Activated CD4-positive, CD25-positive, alpha-beta regulatory T cell (primary cell): ENCODE data around the gene EFNA4.

ENCODE experiments used
- DNase-seq, 4 experiments: peaks; one replicate each; lab custom pipeline; 2025; lab: John Stamatoyannopoulos, UW

Gene EFNA4

DNA sequence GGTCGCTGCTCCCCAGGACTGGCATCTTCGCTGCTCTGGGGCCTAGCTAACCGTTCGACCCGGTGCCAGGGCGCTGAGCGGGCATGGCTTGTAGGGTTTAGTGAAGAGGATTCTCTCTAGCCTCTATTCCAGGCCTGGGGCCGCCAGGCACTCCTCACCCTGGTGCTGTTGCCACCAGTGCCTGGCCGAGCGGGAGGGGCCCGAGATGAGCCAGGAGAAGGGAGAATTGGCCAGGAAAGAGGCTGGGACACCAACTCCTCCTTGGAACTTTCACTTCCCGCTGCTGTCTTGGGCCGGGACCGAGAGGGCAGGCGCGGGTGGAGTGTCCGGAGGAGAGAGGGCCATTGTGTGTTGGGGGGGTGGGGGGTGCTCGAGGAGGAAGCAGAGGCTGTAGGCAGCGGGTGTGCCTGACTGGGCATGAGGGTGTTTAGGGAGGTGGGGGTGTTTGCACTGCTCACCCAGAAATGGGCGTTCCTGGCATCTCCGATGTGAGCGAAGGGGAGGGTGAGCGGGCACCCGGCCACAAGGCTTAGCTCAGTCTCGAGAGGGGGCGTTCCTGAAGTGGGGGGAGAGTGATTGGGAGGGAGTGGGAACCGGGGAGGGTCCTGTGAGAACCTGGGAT is 11.7 kb upstream of the EFNA4 start:
- peak in 2 of 4 experiments; percentile 12 to 18 for DNase-seq

GRCh38 chr1:155052439-155053395 is 10.8 kb upstream of the EFNA4 start:
- DNase-seq = no peak

- DNase-seq = no peak
Measured at GRCh38 chr1:155053531-155054105, 9.9 kb upstream of the EFNA4 start.

- no peak for DNase-seq
Measured at GRCh38 chr1:155057104-155057503, 6.4 kb upstream of the EFNA4 start.

DNA sequence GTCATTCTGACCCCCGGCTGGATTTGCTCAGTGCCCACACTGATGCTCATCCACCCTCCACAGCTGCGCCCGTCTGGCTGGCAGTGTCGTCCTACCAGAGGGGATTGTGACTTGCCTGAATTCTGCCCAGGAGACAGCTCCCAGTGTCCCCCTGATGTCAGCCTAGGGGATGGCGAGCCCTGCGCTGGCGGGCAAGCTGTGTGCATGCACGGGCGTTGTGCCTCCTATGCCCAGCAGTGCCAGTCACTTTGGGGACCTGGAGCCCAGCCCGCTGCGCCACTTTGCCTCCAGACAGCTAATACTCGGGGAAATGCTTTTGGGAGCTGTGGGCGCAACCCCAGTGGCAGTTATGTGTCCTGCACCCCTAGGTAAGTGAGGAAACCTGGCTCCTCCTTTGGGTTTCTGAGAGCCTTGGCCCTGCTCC is 5.7 kb upstream of the EFNA4 start:
- DNase-seq = no peak

GRCh38 chr1:155060736-155061135 is 2.8 kb upstream of the EFNA4 start:
- DNase-seq = no peak

DNA sequence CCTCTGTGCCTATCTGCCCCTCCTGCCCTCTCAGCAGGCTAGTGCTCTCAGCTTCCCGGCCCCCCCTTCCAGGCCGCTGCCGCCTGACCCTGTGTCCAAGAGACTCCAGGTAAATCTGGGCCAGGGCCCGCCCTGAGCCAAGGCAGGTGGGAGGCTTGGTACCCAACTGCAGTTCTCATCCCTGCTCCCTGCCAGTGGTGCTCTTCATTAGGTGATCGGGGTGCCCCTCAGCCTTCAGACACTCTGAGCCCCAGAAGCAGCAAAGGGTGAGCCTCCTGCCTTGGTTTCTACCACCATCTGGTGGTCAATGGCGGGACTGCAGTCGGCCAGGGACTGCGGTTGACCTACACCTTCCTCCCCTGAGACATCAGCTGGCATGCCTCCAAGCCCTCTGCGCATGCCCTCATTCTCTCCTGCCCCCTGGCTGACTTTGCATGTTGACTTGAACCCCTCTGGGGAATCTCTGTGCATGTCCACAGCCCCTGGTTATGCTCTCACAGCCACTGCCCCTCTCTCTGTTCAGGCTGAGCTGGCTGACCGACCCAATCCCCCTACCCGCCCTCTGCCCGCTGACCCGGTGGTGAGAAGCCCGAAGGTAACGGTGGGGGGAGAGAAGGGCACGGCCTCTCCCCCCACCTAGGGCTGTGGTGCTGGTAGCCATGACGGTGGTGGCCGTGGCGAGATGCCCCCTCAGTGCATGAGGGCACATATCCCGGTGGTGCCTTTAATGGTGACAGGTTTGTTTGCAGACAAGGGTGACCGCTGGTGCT is 2.0 kb upstream of the EFNA4 start:
- DNase-seq = peak; percentile 80 to 98 (median 92)

DNA sequence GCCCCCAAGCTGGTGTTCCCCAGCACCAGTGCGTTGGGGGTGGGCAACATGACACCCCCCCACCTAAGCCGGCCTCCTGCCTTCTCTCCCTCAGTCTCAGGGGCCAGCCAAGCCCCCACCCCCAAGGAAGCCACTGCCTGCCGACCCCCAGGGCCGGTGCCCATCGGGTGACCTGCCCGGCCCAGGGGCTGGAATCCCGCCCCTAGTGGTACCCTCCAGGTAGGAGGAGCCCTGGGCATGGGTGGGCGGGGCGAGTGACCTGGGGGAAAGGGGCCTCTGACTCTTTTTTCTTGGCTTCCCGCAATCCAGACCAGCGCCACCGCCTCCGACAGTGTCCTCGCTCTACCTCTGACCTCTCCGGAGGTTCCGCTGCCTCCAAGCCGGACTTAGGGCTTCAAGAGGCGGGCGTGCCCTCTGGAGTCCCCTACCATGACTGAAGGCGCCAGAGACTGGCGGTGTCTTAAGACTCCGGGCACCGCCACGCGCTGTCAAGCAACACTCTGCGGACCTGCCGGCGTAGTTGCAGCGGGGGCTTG is 1.3 kb upstream of the EFNA4 start:
- DNase-seq = no peak

GRCh38 chr1:155062702-155063411 is 683 bp upstream of the EFNA4 start:
- DNase-seq = peak; percentile 39 to 50 (median 44)

DNA sequence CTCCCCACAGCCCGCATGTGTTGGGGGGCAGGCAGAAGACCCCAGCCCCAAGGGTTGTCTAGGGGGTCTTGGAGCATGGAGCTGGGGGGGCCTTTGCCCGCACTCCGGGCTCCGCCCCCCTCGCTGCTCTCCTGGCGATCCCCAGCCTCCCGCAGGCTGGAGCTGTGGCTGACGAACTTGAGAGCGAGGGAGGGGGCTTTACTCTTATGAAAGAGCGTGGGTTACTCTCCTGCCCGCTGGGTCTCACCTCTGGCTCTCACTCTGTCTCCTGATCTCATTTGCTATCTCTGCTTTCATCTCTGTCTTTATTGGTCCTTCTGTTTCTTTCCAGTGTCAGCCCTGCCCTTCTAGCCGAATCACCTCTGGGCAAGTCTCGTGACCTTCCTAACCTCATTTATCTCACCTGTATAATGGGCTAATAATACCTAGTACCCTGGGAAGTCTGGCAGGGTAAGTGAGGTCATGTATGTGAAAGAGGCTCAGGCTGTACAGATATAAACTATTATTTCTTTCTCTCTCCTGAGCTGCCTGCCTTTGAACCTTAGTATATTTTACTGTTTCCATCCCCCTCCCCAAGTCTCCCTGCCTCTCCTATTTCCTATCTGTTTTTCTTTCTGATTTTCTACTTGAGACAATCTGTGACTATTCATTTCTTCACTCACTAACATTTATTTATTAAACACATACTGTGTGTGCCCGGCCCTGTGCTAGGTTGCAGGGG is 731 bp downstream of the EFNA4 start:
- no peak for DNase-seq

- no peak for DNase-seq
Measured at GRCh38 chr1:155064832-155065429, 1.4 kb downstream of the EFNA4 start.

DNA sequence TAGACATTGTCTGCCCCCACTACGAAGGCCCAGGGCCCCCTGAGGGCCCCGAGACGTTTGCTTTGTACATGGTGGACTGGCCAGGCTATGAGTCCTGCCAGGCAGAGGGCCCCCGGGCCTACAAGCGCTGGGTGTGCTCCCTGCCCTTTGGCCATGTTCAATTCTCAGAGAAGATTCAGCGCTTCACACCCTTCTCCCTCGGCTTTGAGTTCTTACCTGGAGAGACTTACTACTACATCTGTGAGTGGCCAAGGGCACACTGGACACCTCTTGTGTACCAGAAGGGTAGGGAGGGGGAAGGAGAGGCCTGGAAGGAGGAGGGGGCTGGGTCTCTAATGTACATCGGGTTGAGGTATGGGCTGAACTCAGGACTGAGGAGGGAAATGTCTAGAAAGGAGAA is 3.2 kb downstream of the EFNA4 start:
- DNase-seq = no peak

- DNase-seq = no peak
Measured at GRCh38 chr1:155068599-155068998, 5.1 kb downstream of the EFNA4 start.

GRCh38 chr1:155069551-155070157 is 6.1 kb downstream of the EFNA4 start:
- DNase-seq = no peak

DNA sequence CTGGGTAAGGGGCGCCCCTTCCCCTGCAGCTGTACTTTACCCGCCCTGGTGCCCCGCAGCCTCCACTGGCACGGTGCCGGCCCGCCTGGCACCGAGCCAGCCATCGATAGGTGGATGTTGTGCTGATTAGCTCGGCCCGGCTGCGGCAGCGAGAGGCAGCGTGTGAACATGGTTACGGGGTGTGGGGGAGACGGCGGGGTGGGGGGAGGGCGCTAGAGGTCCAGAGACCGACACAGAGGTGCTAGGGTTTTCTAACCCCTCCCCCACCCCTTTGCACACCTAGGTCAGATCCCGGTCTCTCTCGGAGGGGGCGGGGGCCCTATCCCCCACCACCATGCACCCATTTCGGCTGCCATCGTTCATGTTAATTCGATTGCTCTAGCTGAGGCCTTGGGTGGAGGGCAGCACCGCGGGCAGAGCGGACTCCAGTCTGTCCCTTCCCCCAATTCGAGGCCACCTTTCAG is 6.7 kb downstream of the EFNA4 start:
- DNase-seq = no peak

DNA sequence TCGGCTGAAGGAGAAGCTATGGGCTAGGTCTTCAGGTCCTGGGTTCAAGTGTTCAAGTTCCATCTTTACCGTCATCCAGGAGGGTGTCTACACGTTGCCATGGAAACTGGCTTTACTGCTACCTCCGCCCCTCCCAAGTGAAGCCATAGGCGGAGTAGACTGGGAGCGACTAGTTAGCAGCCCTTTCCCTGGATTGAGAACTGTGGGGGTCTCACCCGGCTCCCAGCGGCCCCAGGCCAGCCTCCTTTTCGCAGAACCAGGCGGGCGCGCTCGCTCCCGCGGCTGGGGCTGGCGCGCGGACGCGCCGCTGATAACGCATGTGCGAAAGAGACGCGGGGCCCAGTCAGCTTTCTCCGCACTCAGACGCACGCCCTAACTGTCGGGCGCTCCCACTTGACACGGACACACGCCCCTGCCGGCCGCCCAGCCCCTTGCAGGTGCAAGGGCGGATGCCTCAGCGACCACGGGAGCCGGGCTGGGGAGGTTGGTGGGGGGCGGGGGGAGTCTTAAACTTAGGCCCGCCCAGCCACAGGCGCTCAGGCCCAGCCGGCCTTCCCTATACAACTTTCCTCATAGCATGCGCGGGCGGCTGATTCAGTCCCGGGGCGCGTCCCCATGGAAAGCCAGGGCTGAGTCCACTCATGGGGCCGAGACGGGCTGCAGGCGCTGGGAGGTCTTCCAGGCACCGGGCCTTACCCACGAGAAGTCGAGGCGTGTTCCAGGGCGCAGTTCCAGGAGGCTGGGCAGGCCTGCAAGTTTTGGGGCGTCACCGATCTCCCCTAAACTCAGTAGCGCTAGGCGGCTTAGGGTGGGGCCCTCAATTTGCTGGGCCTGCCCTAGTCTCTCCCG is 7.4 kb downstream of the EFNA4 start:
- DNase-seq = peak; percentile 50 to 72 (median 64)

- no peak for DNase-seq
Measured at GRCh38 chr1:155071701-155072100, 8.2 kb downstream of the EFNA4 start.

- no peak for DNase-seq
Measured at GRCh38 chr1:155072531-155073289, 9.2 kb downstream of the EFNA4 start.
